ENCODE measurements around the gene UBE2QL1. TPM values are rescaled to one million over a fixed set of nuclear protein-coding genes. Genes with fewer than 3 reads are reported as not detected.

UBE2QL1 gene
- total RNA-seq, 1 experiment from 2014 or later: not detected

GRCh38 chr5:6541256-6542013, 92.8 kb downstream of the UBE2QL1 start:
- Mint-ChIP-seq H3K4me3 (ENCODE audit: low read depth, unreplicated experiment) (no peak overlapping the region), H3K36me3 (ENCODE audit: insufficient read depth, unreplicated experiment) (no peaks in the 10 kb centered on the region), H3K9me3 (ENCODE audit: low read depth, unreplicated experiment) (peaks cover 3% of the 10 kb centered on the region), H3K27me3 (ENCODE audit: unreplicated experiment) (peaks cover 63% of the 10 kb centered on the region), H3K4me1 (ENCODE audit: low read depth, unreplicated experiment) (no peaks in the 10 kb centered on the region), H3K27ac (ENCODE audit: unreplicated experiment) (no peak overlapping the region)
- no peak for TF ChIP-seq CTCF (IDR thresholded peaks at IDR 0.05; ENCODE audit: unreplicated experiment)
- no peak for DNase-seq
- no TSS peak for BruUV-seq (replicated peaks)
- CTCF ChIA-PET: no interaction called here
- intact Hi-C loops (cut with micrococcal nuclease; ENCODE audit: unreplicated experiment): no loop called here

- CTCF ChIA-PET: no interaction called here
- intact Hi-C loops (cut with micrococcal nuclease; ENCODE audit: unreplicated experiment): no loop called here
- DNase-seq: no peak
- BruUV-seq (replicated peaks): no TSS peak
- peaks cover 3% of the 10 kb centered on the region for H3K9me3 Mint-ChIP-seq (ENCODE audit: low read depth, unreplicated experiment)
- no peaks in the 10 kb centered on the region for H3K36me3 Mint-ChIP-seq (ENCODE audit: insufficient read depth, unreplicated experiment)
- no peak overlapping the region for H3K4me3 Mint-ChIP-seq (ENCODE audit: low read depth, unreplicated experiment)
- peaks cover 76% of the 10 kb centered on the region for H3K27me3 Mint-ChIP-seq (ENCODE audit: unreplicated experiment)
- no peak overlapping the region for H3K27ac Mint-ChIP-seq (ENCODE audit: unreplicated experiment)
- H3K4me1 Mint-ChIP-seq (ENCODE audit: low read depth, unreplicated experiment): no peaks in the 10 kb centered on the region
- TF ChIP-seq CTCF (IDR thresholded peaks at IDR 0.05; ENCODE audit: unreplicated experiment): no peak
Measured at GRCh38 chr5:6542421-6543345, 94.0 kb downstream of the UBE2QL1 start.

- Mint-ChIP-seq H3K27me3 (ENCODE audit: unreplicated experiment) (peaks cover 82% of the 10 kb centered on the region), H3K4me1 (ENCODE audit: low read depth, unreplicated experiment) (no peaks in the 10 kb centered on the region), H3K36me3 (ENCODE audit: insufficient read depth, unreplicated experiment) (no peaks in the 10 kb centered on the region), H3K9me3 (ENCODE audit: low read depth, unreplicated experiment) (peaks cover 3% of the 10 kb centered on the region), H3K27ac (ENCODE audit: unreplicated experiment) (no peak overlapping the region), H3K4me3 (ENCODE audit: low read depth, unreplicated experiment) (no peak overlapping the region)
- BruUV-seq (replicated peaks): no TSS peak
- CTCF ChIA-PET: no interaction called here
- intact Hi-C loops (cut with micrococcal nuclease; ENCODE audit: unreplicated experiment): no loop called here
- no peak for DNase-seq
- no peak for TF ChIP-seq CTCF (IDR thresholded peaks at IDR 0.05; ENCODE audit: unreplicated experiment)
Measured at GRCh38 chr5:6543346-6543730, 94.7 kb downstream of the UBE2QL1 start.

GRCh38 chr5:6543830-6544560, 95.3 kb downstream of the UBE2QL1 start:
- Mint-ChIP-seq H3K4me3 (ENCODE audit: low read depth, unreplicated experiment) (no peak overlapping the region), H3K4me1 (ENCODE audit: low read depth, unreplicated experiment) (no peaks in the 10 kb centered on the region), H3K27me3 (ENCODE audit: unreplicated experiment) (peaks cover 82% of the 10 kb centered on the region), H3K36me3 (ENCODE audit: insufficient read depth, unreplicated experiment) (no peaks in the 10 kb centered on the region), H3K9me3 (ENCODE audit: low read depth, unreplicated experiment) (peaks cover under 1% of the 10 kb centered on the region), H3K27ac (ENCODE audit: unreplicated experiment) (no peak overlapping the region)
- BruUV-seq (replicated peaks): no TSS peak
- TF ChIP-seq CTCF (IDR thresholded peaks at IDR 0.05; ENCODE audit: unreplicated experiment): no peak
- CTCF ChIA-PET: no interaction called here
- no peak for DNase-seq
- intact Hi-C loops (cut with micrococcal nuclease; ENCODE audit: unreplicated experiment): no loop called here
